Panc1 (cell line): Measurements from ENCODE around the gene ZACN. TPM values are rescaled to one million over a fixed set of nuclear protein-coding genes. Genes with fewer than 3 reads are reported as not detected.

ENCODE experiments used
- ATAC-seq: fragments of 200-7000 bp; cut with Tn5 transposase; 2 replicates; pipeline ENCODE4 v1.9.1; 2020; ENCODE audit warnings: mild to moderate bottlenecking, moderate library complexity
- BruUV-seq: library from RNA; stranded (reverse); fragments of 400-500 nt; replicated peaks from 2 replicates; lab custom pipeline; 2021; lab: Mats Ljungman, UMichigan
- CTCF ChIA-PET: fragments of 300-600 bp; sonication (Branson Sonifier 250); formaldehyde crosslinking; loops from one replicate; lab custom pipeline; 2022; ENCODE audit warnings: antibody characterized with exemption; lab: Charles Lee
- POLR2A ChIA-PET: fragments of 300-600 bp; sonication (Branson Sonifier 250); formaldehyde crosslinking; loops from one replicate; lab custom pipeline; 2022; ENCODE audit warnings: antibody characterized with exemption; lab: Charles Lee
- DNase-seq: peaks from one replicate; pipeline ENCODE4 v3.0.0-alpha.2; 2010; ENCODE audit warnings: low read depth, low spot score
- H3K27ac ChIP-seq: 2 replicates; pipeline ENCODE4 v1.5.1; 2011; ENCODE audit warnings: mild to moderate bottlenecking, low read length, inconsistent platforms
- H3K27me3 ChIP-seq: fragments of 200-500 bp; sonication (Bioruptor generic); 2 replicates; pipeline ENCODE4 v1.6.0; 2014; ENCODE audit warnings: low read length, inconsistent platforms; ENCODE audit not compliant: control insufficient read depth, insufficient read depth
- H3K36me3 ChIP-seq: fragments of 200-500 bp; sonication (Bioruptor generic); 2 replicates; pipeline ENCODE4 v1.5.1; 2014; ENCODE audit warnings: inconsistent platforms, mild to moderate bottlenecking, low read length, moderate library complexity; ENCODE audit not compliant: control insufficient read depth, insufficient read depth
- H3K4me1 ChIP-seq: 2 replicates; pipeline ENCODE4 v1.5.1; 2011; ENCODE audit warnings: inconsistent platforms, mild to moderate bottlenecking, low read length, moderate library complexity; ENCODE audit not compliant: control insufficient read depth, insufficient read depth
- H3K4me3 ChIP-seq, 2 experiments: 2 replicates each; pipeline ENCODE4 v1.5.1; 2011 to 2012; ENCODE audit warnings: low read depth in 2 of 2, low read length in 2 of 2, mild to moderate bottlenecking in 2 of 2, inconsistent platforms in 1 of 2, moderate library complexity in 1 of 2
- H3K9me3 ChIP-seq: fragments of 200-500 bp; sonication (Bioruptor generic); 2 replicates; pipeline ENCODE4 v1.5.1; 2014; ENCODE audit warnings: low read depth, mild to moderate bottlenecking, inconsistent platforms, low read length, moderate library complexity; ENCODE audit not compliant: control insufficient read depth, insufficient read depth
- CTCF ChIP-seq: fragments of 450-650 bp; IDR thresholded peaks from 2 replicates; pipeline ENCODE4 v1.5.1; 2017; ENCODE audit warnings: mild to moderate bottlenecking
- POLR2AphosphoS5 ChIP-seq: IDR thresholded peaks from 2 replicates; pipeline ENCODE4 v1.6.1; 2012; ENCODE audit warnings: mild to moderate bottlenecking, low read depth, low read length, moderate library complexity
- REST ChIP-seq, 2 experiments: IDR thresholded peaks; 2 replicates each; pipeline ENCODE4 v1.6.1; 2011 to 2012; ENCODE audit warnings: low read depth in 2 of 2, control low read depth in 1 of 2, low read length in 1 of 2, mild to moderate bottlenecking in 1 of 2, moderate library complexity in 1 of 2; ENCODE audit not compliant: insufficient read depth in 1 of 2
- SIN3A ChIP-seq: IDR thresholded peaks from 2 replicates; pipeline ENCODE4 v1.6.1; 2012; ENCODE audit warnings: low read depth, mild to moderate bottlenecking, low read length, moderate library complexity, borderline replicate concordance; ENCODE audit not compliant: insufficient read depth
- TCF7L2 ChIP-seq: IDR thresholded peaks from 2 replicates; pipeline ENCODE4 v1.6.1; 2011; ENCODE audit warnings: mild to moderate bottlenecking, low read depth, low read length, inconsistent platforms
- in situ Hi-C: cut with HindIII; loops from 2 replicates; pipeline ENCODE4 v1.10.0; 2016; ENCODE audit warnings: low sequenced_read_pairs, low pct_unique_long_range_greater_than_20kb
- intact Hi-C: fragments of 100-400 bp; cut with micrococcal nuclease; formaldehyde crosslinking; loops from one replicate; pipeline ENCODE4 v1.10.0; 2022; ENCODE audit not compliant: unreplicated experiment
- total RNA-seq: library from RNA; stranded (reverse); gene quantifications from one replicate; pipeline ENCODE4 v1.2.1, GENCODE V29; 2021; ENCODE audit not compliant: unreplicated experiment

ZACN gene
- total RNA-seq, 1 experiment from 2014 or later = not detected

DNA sequence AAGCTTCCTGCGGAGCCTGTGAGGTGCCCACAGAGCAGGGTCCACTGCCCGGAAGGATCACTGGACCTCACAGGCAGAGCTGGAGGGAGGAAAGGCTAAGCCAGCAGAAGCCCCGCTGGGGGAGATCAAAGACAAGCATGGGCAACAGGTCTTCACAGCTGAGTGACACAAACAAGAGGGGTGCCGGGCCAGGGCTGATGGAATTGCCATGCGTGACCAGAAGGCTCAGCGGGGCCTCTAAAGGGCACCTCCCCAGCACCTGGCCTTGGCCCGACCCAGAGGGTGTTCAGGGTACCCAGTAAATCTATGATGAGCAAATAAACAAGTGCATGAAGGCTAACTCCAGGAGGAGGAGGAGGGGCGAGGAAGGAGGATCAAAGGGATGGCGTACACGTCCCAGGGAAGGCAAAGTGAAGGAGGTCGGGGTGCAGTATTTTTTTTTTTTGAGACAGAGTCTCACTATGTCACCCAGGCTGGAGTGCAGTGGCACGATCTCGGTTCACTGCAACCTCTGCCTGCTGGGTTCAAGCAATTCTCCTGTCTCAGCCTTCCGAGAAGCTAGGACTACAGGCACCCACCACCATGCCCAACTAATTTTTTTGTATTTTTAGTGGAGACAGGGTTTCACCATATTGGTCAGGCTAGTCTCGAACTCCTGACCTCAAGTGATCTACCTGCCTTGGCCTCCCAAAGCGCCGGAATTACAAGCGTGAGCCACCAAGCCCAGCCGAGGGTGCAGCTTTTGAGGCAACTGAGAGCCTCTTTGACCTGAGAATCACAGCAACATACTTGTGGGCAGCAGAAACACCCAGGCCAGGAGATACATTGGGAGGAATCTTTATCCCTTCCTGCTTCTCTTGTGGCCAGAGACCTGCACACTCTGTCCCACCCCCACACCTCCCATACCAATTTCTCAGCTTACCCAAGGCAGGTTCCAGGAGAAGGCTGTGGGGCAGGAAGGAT, 40.7 kb downstream of the ZACN start:
- H3K4me1 ChIP-seq = no peaks in the 10 kb centered on the region
- no peak overlapping the region for H3K27ac ChIP-seq
- no peaks in the 10 kb centered on the region for H3K27me3 ChIP-seq
- CTCF ChIA-PET = interaction anchor here (1.2 to 7.1 kb wide), 2 partner anchors 64 to 160 kb away, joined by 3 to 63 read pairs; no protein-coding TSS in a partner anchor
- in situ Hi-C loops (no loop called here), intact Hi-C loops (loop anchor here (2.0 to 5.0 kb wide), 2 partner anchors 63 to 159 kb away; no protein-coding TSS in a partner anchor)
- ATAC-seq (no peak), DNase-seq (no peak)
- no peaks in the 10 kb centered on the region for H3K36me3 ChIP-seq
- H3K4me3 ChIP-seq = no peak overlapping the region
- POLR2A ChIA-PET = interaction anchor here (0.7 kb wide), 1 partner anchor 551 kb away, joined by 3 read pairs; no protein-coding TSS in a partner anchor
- TF ChIP-seq POLR2AphosphoS5 = no peak
- TF ChIP-seq SIN3A = no peak
- peak; percentile 23; the same call in 1 of the 2 replicates for TF ChIP-seq TCF7L2
- no TSS peak for BruUV-seq
- H3K9me3 ChIP-seq = no peaks in the 10 kb centered on the region

DNA sequence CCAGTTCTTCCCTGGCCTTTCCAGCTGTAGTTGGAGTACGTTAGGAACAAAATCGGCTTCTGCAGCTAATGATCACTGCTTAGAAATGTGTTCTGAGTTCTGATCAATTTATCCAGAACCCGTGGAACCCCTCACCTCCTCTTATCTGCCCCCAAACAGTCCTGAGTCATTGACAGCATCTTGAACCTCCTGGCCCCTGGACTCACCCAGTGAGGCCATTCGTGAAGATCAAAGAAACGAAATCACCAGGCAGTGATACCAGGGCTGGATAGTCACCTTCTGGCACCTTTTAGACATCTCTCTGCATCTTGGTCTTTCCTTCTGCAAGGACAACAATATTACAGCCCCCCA, 41.7 kb downstream of the ZACN start:
- ChIA-PET POLR2A (no interaction called here), CTCF (interaction anchor here (7.1 kb wide), 1 partner anchor 159 kb away, joined by 63 read pairs; no protein-coding TSS in a partner anchor)
- DNase-seq = no peak
- in situ Hi-C loops = no loop called here
- no peaks in the 10 kb centered on the region for H3K4me1 ChIP-seq
- H3K9me3 ChIP-seq = no peaks in the 10 kb centered on the region
- no peaks in the 10 kb centered on the region for H3K36me3 ChIP-seq
- H3K4me3 ChIP-seq = no peak overlapping the region
- no peaks in the 10 kb centered on the region for H3K27me3 ChIP-seq
- BruUV-seq = no TSS peak
- no peak for ATAC-seq
- no peak overlapping the region for H3K27ac ChIP-seq
- no peak for TF ChIP-seq SIN3A
- no peak for TF ChIP-seq REST (IDR thresholded peaks at IDR 0.05; ENCODE audit: insufficient read depth in 1 of 2, low read depth in 2 of 2, low read length in 1 of 2)
- intact Hi-C loops = loop anchor here (2.0 to 5.0 kb wide), 2 partner anchors 62 to 158 kb away; no protein-coding TSS in a partner anchor

DNA sequence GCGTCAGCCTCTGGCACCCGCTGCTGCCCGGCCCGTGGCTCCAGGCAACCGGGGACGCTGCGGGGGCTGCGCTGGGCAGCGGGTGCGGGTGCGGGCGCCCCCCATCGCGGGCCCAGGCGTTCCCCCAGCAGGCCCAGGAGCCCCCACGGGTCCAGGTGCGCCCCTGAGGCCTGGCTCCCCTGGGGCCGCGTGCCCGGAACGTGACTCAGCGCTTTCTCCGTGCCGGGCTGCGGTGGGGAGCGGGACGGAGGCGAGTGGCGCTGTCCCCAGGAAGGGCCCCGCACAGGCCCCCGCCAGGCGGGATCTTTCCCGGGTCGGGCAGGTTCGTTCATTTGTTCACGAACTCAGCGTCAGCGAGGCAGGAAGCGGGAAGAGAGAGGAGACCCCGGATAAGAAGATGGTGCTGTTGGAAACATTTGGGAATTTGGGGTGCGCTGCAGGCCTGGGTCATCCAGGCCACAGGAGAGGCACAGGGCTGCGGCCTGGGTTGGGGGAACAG, 43.0 kb downstream of the ZACN start:
- ChIA-PET POLR2A (no interaction called here), CTCF (interaction anchor here (0.7 to 7.1 kb wide), 7 partner anchors 9 to 219 kb away, joined by 3 to 63 read pairs (median 8); no protein-coding TSS in a partner anchor)
- no peaks in the 10 kb centered on the region for H3K27me3 ChIP-seq
- in situ Hi-C loops (no loop called here), intact Hi-C loops (loop anchor here (2.0 to 5.0 kb wide), 2 partner anchors 60 to 157 kb away; no protein-coding TSS in a partner anchor)
- H3K4me1 ChIP-seq = no peaks in the 10 kb centered on the region
- no TSS peak for BruUV-seq
- no peak for TF ChIP-seq TCF7L2
- no peak for TF ChIP-seq SIN3A
- no peak for TF ChIP-seq CTCF
- no peak for TF ChIP-seq POLR2AphosphoS5
- no peak for TF ChIP-seq REST (IDR thresholded peaks at IDR 0.05; ENCODE audit: insufficient read depth in 1 of 2, low read depth in 2 of 2, low read length in 1 of 2)
- no peak overlapping the region for H3K4me3 ChIP-seq
- H3K9me3 ChIP-seq = no peaks in the 10 kb centered on the region
- ATAC-seq (no peak), DNase-seq (no peak)
- H3K27ac ChIP-seq = no peak overlapping the region
- H3K36me3 ChIP-seq = no peaks in the 10 kb centered on the region
